Mucosa of descending colon (tissue), 3 donors: ENCODE results near the gene DLGAP1. TPM values are rescaled to one million over a fixed set of nuclear protein-coding genes. Genes with fewer than 3 reads are reported as not detected.

Experiments used
- ATAC-seq: fragments of 200-7000 bp; cut with Tn5 transposase; one replicate; pipeline ENCODE4 v1.9.1; 2020; ENCODE audit warnings: mild to moderate bottlenecking, moderate library complexity
- DNase-seq, 3 donors: peaks; one replicate each; pipeline ENCODE4 v3.0.0-alpha.2; 2020
- H3K36me3 ChIP-seq: fragments of 200-600 bp; one replicate; pipeline ENCODE4 v1.8.0; 2021; ENCODE audit warnings: low read depth, mild to moderate bottlenecking
- H3K4me1 ChIP-seq: fragments of 200-600 bp; one replicate; pipeline ENCODE4 v1.8.0; 2021; ENCODE audit warnings: low read depth, mild to moderate bottlenecking
- H3K4me3 ChIP-seq: fragments of 200-600 bp; one replicate; pipeline ENCODE4 v1.8.0; 2021; ENCODE audit warnings: mild to moderate bottlenecking
- H3K9me3 ChIP-seq: fragments of 200-600 bp; one replicate; pipeline ENCODE4 v1.8.0; 2021; ENCODE audit warnings: mild to moderate bottlenecking
- intact Hi-C, 2 donors: fragments of 100-400 bp; cut with DNase I in 1 of 2; cut with micrococcal nuclease in 1 of 2; formaldehyde crosslinking; loops; one replicate each; pipeline versions ENCODE4 v1.11.0 to v1.11.1; 2022; cut with DNase I, micrococcal nuclease
- total RNA-seq, 3 donors: library from RNA; stranded (reverse); fragmentation: NEBNext Ultra II Directional in 2 of 3; extraction: Animal tissue kit (Norgen Biotek cat#: 25700) in 2 of 3; gene quantifications; one replicate each; pipeline versions ENCODE4 v1.2.1 to v1.2.4, GENCODE V29; 2021 to 2023
- TF ChIP-seq, protein P1 (sequence below): fragments of 200-600 bp; IDR thresholded peaks from one replicate; pipeline ENCODE4 v1.8.0; 2022; ENCODE audit warnings: antibody characterized with exemption, mild to moderate bottlenecking
- donor health status: DM: no; HTN: no; CAD: no; lungs with moderate emphysema.
- donor health status: DM: no; HTN: no; CAD: no.
- donor health status: DM: no; HTN: yes; CAD: no.

Gene DLGAP1
- total RNA-seq, 3 donors from 2014 or later, result 0.46 to 6.8 (median 4.1) TPM

DNA sequence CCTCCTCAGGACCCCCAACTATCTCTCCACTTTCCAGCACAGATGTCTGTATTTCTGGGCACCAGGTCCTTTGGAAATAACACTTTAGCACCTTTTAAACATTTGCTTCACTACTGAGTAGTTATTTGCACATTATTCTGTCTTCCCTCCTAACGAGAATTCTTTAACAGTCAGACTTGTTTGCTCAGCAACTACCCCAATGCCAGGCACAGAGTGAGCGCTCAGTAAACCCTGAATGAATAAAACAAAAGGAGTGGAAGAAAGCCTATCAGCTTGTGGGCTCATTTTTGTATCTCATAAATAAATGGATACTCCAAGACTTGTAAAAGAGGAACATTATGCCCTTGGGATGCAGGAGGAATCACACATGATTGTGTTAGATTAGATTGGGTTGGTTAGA lies 554.8 kb downstream of the DLGAP1 start:
- DNase-seq, result no peak
- Histone ChIP-seq H3K36me3 (no peaks in the 10 kb centered on the region), H3K4me1 (no peaks in the 10 kb centered on the region), H3K9me3 (no peaks in the 10 kb centered on the region), H3K4me3 (no peak overlapping the region)
- ATAC-seq, result no peak
- intact Hi-C loops, result no loop called here
- TF ChIP-seq, protein P1, sequence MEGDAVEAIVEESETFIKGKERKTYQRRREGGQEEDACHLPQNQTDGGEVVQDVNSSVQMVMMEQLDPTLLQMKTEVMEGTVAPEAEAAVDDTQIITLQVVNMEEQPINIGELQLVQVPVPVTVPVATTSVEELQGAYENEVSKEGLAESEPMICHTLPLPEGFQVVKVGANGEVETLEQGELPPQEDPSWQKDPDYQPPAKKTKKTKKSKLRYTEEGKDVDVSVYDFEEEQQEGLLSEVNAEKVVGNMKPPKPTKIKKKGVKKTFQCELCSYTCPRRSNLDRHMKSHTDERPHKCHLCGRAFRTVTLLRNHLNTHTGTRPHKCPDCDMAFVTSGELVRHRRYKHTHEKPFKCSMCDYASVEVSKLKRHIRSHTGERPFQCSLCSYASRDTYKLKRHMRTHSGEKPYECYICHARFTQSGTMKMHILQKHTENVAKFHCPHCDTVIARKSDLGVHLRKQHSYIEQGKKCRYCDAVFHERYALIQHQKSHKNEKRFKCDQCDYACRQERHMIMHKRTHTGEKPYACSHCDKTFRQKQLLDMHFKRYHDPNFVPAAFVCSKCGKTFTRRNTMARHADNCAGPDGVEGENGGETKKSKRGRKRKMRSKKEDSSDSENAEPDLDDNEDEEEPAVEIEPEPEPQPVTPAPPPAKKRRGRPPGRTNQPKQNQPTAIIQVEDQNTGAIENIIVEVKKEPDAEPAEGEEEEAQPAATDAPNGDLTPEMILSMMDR, result no peak

DNA sequence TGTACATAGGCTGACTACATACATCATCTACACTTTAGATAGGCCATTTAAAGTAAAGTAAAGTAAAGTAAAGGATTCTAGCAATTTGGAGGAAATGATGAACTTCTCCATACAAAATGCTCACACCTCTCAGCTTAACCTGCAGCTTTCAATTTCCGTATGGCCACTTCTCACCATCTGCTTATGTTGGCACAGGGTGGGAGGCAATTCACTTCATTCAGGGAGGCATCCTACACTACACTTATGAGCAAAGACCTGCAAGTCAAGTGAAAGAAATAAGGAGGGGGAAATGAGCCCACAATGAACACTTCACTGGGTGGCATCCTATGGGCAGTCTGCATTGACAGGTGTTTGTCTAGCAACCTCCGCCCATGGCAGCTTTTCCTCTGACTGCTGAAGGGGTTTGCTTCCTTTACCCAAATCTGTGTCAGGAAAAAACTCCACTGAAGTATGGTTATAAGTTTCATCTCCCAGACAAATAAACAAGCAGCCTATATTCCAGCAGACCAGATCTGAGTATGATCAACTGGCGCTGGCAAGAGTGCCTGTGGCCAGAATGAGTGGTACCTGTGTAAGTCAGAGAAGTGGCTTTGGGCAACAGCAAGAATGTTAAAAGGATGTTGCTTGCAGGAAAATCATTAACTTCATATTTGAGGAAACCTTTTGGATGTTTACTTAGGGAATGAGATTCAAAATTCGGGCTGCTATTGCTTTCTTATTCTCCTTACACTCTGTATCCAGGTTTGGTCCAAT lies 556.1 kb downstream of the DLGAP1 start:
- ATAC-seq (no peak), DNase-seq (no peak)
- Histone ChIP-seq H3K36me3 (no peaks in the 10 kb centered on the region), H3K4me1 (no peaks in the 10 kb centered on the region), H3K4me3 (no peak overlapping the region), H3K9me3 (no peaks in the 10 kb centered on the region)
- TF ChIP-seq, protein P1, result no peak
- intact Hi-C loops, result no loop called here

DNA sequence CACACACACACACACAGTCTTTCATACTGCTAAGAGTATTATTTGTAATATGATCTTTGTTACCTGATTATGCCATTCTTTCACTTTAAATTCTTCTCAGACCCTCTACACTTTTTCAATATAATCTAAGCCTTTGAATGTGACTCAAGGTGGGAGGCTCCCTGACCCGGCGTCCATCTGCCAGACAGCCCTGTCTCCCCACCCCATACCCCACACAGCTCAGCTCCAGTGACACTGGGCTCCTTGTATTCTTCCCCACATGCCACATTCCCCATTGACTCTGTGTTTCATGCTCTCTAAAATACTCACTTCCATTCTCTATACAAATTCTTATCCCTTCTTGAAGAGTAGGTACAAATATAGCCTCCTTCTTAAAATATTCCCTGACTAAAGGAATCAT lies 563.0 kb downstream of the DLGAP1 start:
- Histone ChIP-seq H3K36me3 (no peaks in the 10 kb centered on the region), H3K9me3 (no peaks in the 10 kb centered on the region), H3K4me3 (no peak overlapping the region), H3K4me1 (no peaks in the 10 kb centered on the region)
- ATAC-seq, result no peak
- TF ChIP-seq, protein P1, result no peak
- DNase-seq, result no peak
- intact Hi-C loops, result no loop called here

DNA sequence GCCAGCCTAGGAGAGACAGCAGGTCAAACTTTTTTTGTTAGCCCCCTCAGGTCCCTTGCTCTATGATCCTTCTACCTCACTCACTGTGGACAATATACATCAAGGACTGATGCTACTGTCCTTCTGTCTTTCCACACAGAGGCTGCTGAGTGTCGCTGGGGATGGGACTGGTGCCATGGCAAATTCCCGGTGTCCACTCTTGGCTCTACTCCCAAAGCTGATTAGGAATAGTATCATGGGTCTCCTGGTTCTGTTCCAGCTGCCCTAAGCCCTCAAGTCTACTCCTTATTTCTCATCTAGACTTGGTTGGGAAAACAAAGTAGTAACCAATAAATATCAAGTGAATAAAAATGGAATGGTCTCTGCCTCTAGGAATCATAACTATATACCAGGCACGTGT lies 563.9 kb downstream of the DLGAP1 start:
- intact Hi-C loops, result no loop called here
- DNase-seq (no peak), ATAC-seq (no peak)
- Histone ChIP-seq H3K36me3 (no peaks in the 10 kb centered on the region), H3K4me3 (no peak overlapping the region), H3K4me1 (no peaks in the 10 kb centered on the region), H3K9me3 (no peaks in the 10 kb centered on the region)
- TF ChIP-seq, protein P1, result no peak

DNA sequence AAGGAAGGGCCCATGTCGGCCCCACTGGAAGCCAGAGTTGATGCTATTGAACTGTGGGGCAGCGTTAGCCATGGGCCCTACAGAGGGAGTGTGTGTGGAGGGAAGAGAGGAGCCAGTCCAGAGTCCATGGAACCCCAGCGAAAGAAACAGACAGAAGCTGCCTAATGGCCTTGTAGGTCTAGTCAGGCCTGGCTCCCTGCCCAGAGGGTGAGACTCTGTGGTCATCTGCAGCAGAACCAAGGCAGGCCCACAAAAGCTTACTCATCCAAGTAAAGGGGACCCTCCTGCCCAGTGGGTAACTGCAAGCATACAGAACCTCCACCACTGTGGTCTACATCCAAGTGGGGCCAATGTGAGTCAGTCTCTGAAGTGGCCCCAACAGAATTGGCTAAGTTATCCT lies 565.3 kb downstream of the DLGAP1 start:
- Histone ChIP-seq H3K4me3 (no peak overlapping the region), H3K9me3 (no peaks in the 10 kb centered on the region), H3K4me1 (no peaks in the 10 kb centered on the region), H3K36me3 (no peaks in the 10 kb centered on the region)
- ATAC-seq (no peak), DNase-seq (no peak)
- intact Hi-C loops, result no loop called here
- TF ChIP-seq, protein P1, result no peak
